Left ventricle myocardium inferior (tissue), 1 donor: ENCODE data around the gene RAB4A. TPM values are rescaled to one million over a fixed set of nuclear protein-coding genes. Genes with fewer than 3 reads are reported as not detected.

ENCODE experiments used
- DNase-seq: peaks from one replicate; pipeline ENCODE4 v3.0.0-alpha.2; 2020
- H3K27ac ChIP-seq: fragments of 200-600 bp; replicated peaks from 2 replicates; pipeline ENCODE4 v1.8.0; 2021
- H3K27me3 ChIP-seq: fragments of 200-600 bp; 2 replicates; pipeline ENCODE4 v1.8.0; 2021; ENCODE audit warnings: low read depth
- H3K36me3 ChIP-seq: fragments of 200-600 bp; 2 replicates; pipeline ENCODE4 v1.8.0; 2021
- H3K4me1 ChIP-seq: fragments of 200-600 bp; 2 replicates; pipeline ENCODE4 v1.8.0; 2021
- H3K4me3 ChIP-seq: fragments of 200-600 bp; 2 replicates; pipeline ENCODE4 v1.8.0; 2021; ENCODE audit warnings: mild to moderate bottlenecking, moderate library complexity
- H3K9me3 ChIP-seq: fragments of 200-600 bp; replicated peaks from 2 replicates; pipeline ENCODE4 v1.8.0; 2021
- intact Hi-C: fragments of 100-400 bp; cut with micrococcal nuclease; formaldehyde crosslinking; loops from one replicate; pipeline ENCODE4 v1.11.0; 2022
- long read RNA-seq: library from polyadenylated mRNA; unstranded; transcript quantifications from one replicate; pipeline ENCODE4 v2.0.0, GENCODE V29; 2021
- total RNA-seq: library from RNA; stranded (reverse); fragmentation: NEBNext Ultra II Directional; extraction: Animal tissue kit (Norgen Biotek cat#: 25700); gene quantifications from one replicate; pipeline ENCODE4 v1.2.1, GENCODE V29; 2021
- TF ChIP-seq, protein P1 (sequence below): fragments of 200-600 bp; IDR thresholded peaks from 2 replicates; pipeline ENCODE4 v1.8.0; 2021; ENCODE audit warnings: antibody characterized with exemption, mild to moderate bottlenecking, borderline replicate concordance
- donor health status: DM: no; HTN: yes; CAD: no; lungs with severe emphysema.

The RAB4A gene, protein sequence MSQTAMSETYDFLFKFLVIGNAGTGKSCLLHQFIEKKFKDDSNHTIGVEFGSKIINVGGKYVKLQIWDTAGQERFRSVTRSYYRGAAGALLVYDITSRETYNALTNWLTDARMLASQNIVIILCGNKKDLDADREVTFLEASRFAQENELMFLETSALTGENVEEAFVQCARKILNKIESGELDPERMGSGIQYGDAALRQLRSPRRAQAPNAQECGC
- total RNA-seq = 132 TPM
- long read RNA-seq, transcript RAB4A-205 (6 exons, 2,799 nt) = minor isoform, 6 of 222 reads
- long read RNA-seq, transcript RAB4A-201 (8 exons, 2,966 nt) = major isoform, 186 of 222 reads
- long read RNA-seq, transcript RAB4A-202 (6 exons, 708 nt) = minor isoform, 5 of 222 reads
- long read RNA-seq, partial matches to known transcripts = 16 of 222 reads
- long read RNA-seq, other reads (novel, unspliced or antisense) = 9 of 222 reads

DNA sequence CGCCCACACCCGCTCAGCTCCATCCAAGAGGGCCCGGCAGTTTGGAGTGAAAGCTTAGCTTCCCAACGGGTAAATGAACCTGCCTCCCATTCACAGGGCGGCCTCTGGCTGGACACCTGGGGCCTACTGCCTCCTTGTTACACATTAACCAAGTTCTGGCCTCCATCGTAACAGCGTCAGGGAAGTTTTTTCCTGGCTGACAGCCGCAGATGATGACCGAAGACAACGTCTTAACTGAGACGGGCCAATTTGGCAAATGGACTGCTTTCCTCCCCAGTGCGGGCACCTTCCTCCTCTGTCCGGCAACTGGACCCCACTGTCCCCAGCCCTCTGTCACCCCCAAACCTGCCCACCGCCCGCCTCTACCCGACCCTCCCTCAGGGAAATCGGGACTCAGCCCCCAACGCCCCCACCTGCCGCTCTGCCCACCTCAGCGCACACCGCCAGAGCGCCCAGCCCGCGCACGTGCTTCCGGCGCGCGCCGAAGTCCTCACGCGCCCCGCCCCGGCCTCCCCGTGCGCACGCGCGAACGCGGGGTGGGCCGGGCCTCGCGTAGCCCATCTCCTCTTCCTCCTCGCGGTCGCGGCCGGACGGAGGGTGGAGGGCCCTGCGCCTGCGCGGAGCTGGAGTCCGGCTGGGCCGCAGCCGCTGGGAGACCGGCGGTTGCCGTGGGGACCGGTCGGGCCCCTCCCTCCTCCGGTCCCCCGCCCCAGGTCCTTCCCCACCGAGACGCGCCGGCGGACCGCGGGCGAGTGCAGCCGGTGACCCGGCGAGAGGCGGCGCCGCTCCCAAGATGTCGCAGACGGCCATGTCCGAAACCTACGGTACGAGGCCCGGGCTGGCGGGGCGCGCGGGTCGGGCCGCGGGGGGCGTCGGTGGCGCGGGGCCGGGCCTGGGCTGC, at the start of gene RAB4A:
RAB4A (plus strand) TSS at position 565 of the 901 bp plus-strand sequence; CDS start at position 794, 229 bp downstream.
- Histone ChIP-seq H3K36me3 (no peaks in the 10 kb centered on the region), H3K27me3 (no peaks in the 10 kb centered on the region), H3K4me3 (peak within 1 kb of the TSS; percentile 82), H3K27ac (peak within 1 kb of the TSS; percentile 92), H3K4me1 (peaks cover 62% of the 10 kb centered on the region), H3K9me3 (peaks cover 9% of the 10 kb centered on the region)
- TF ChIP-seq, protein P1, sequence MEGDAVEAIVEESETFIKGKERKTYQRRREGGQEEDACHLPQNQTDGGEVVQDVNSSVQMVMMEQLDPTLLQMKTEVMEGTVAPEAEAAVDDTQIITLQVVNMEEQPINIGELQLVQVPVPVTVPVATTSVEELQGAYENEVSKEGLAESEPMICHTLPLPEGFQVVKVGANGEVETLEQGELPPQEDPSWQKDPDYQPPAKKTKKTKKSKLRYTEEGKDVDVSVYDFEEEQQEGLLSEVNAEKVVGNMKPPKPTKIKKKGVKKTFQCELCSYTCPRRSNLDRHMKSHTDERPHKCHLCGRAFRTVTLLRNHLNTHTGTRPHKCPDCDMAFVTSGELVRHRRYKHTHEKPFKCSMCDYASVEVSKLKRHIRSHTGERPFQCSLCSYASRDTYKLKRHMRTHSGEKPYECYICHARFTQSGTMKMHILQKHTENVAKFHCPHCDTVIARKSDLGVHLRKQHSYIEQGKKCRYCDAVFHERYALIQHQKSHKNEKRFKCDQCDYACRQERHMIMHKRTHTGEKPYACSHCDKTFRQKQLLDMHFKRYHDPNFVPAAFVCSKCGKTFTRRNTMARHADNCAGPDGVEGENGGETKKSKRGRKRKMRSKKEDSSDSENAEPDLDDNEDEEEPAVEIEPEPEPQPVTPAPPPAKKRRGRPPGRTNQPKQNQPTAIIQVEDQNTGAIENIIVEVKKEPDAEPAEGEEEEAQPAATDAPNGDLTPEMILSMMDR = no peak
- DNase-seq = peak; percentile 88
- intact Hi-C loops = no loop called here

GRCh38 chr1:229222081-229222480, 48.8 kb upstream of the RAB4A start:
- no peaks in the 10 kb centered on the region for H3K27me3 ChIP-seq
- no peak overlapping the region for H3K4me3 ChIP-seq
- H3K9me3 ChIP-seq = no peaks in the 10 kb centered on the region
- intact Hi-C loops = no loop called here
- H3K36me3 ChIP-seq = no peaks in the 10 kb centered on the region
- no peak overlapping the region for H3K27ac ChIP-seq
- TF ChIP-seq, protein P1 = no peak
- peaks cover 24% of the 10 kb centered on the region for H3K4me1 ChIP-seq
- no peak for DNase-seq

- intact Hi-C loops = no loop called here
- TF ChIP-seq, protein P1 = no peak
- H3K27ac ChIP-seq = peak overlapping the region; percentile 67
- H3K9me3 ChIP-seq = no peaks in the 10 kb centered on the region
- H3K4me3 ChIP-seq = no peak overlapping the region
- no peaks in the 10 kb centered on the region for H3K36me3 ChIP-seq
- DNase-seq = no peak
- H3K27me3 ChIP-seq = no peaks in the 10 kb centered on the region
- H3K4me1 ChIP-seq = peaks cover 37% of the 10 kb centered on the region
Measured at GRCh38 chr1:229223498-229223897, 47.4 kb upstream of the RAB4A start.

DNA sequence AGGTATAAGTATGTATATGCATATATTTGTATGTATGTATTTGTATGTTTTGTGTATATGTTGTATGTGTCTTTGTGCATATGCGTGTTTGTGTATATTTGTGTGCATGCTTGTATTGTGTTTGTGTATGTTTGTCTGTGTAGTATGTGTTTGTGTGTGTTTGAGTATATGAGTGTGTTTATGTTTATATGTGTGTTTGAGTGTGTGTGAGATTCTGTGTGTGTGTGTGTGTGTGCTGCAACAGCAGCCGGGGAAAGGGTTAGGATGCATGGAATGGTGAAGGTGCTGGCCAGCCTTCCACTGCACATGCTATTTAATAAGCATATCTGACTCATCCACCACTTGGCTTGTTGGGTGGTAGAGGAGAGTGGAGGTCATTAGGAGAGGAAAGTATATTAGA, 46.6 kb upstream of the RAB4A start:
- no peak for DNase-seq
- intact Hi-C loops = no loop called here
- H3K9me3 ChIP-seq = no peaks in the 10 kb centered on the region
- no peaks in the 10 kb centered on the region for H3K27me3 ChIP-seq
- TF ChIP-seq, protein P1 = no peak
- H3K27ac ChIP-seq = no peak overlapping the region
- H3K4me1 ChIP-seq = peaks cover 45% of the 10 kb centered on the region
- no peak overlapping the region for H3K4me3 ChIP-seq
- H3K36me3 ChIP-seq = no peaks in the 10 kb centered on the region

DNA sequence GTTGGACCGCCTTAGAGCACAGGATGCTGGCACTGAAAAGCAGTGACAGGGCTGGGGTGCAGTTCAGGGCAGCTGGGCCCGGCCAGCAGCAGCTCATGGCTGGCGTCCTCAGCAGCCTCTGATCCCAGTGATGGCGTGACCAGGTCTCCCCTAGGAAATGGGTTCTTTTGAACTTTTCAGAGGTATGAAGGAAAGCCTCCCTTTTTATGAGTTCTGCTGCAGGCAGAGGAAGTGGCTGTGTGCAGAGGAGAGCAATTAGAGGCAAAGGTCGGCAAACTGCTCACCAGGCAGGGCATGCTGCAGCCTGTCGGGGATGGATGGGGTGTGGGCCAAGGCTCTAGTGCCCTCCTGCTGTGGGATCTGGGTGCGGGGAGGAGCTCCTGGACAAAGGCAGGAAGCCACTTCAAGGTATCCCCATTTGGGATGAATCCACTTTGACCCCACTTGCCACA, 45.6 kb upstream of the RAB4A start:
- no peak for DNase-seq

More for the DNA sequence above, 45.6 kb upstream of the RAB4A start:
- intact Hi-C loops = no loop called here
- H3K36me3 ChIP-seq = no peaks in the 10 kb centered on the region
- TF ChIP-seq, protein P1 = no peak
- H3K4me3 ChIP-seq = no peak overlapping the region
- H3K27ac ChIP-seq = no peak overlapping the region
- H3K4me1 ChIP-seq = peaks cover 55% of the 10 kb centered on the region
- H3K27me3 ChIP-seq = peaks cover 3% of the 10 kb centered on the region
- no peaks in the 10 kb centered on the region for H3K9me3 ChIP-seq
